A673 (cell line): Measurements from ENCODE around the gene TTBK2. TPM values are rescaled to one million over a fixed set of nuclear protein-coding genes. Genes with fewer than 3 reads are reported as not detected.

Source experiments
- BruUV-seq: library from RNA; stranded (reverse); fragments of 400-500 nt; replicated peaks from 2 replicates; lab custom pipeline; 2021; lab: Mats Ljungman, UMichigan
- CTCF ChIA-PET: fragments of 300-600 bp; sonication (Branson Sonifier 250); formaldehyde crosslinking; loops from one replicate; lab custom pipeline; 2022; ENCODE audit warnings: antibody characterized with exemption; lab: Charles Lee
- POLR2A ChIA-PET: fragments of 300-600 bp; sonication (Branson Sonifier 250); formaldehyde crosslinking; loops from one replicate; lab custom pipeline; 2022; ENCODE audit warnings: antibody characterized with exemption; ENCODE audit not compliant: low non-redundant PET; lab: Charles Lee
- DNase-seq: peaks from one replicate; pipeline ENCODE4 v3.0.0-alpha.2; 2015; ENCODE audit warnings: low spot score
- H3K27ac ChIP-seq: fragments of 200-600 bp; sonication (generic); 2 replicates; pipeline ENCODE4 v1.5.1; 2016; ENCODE audit warnings: mixed run types, low read depth, mild to moderate bottlenecking, mixed read lengths, antibody characterized with exemption, low read length; ENCODE audit not compliant: poor library complexity, severe bottlenecking
- H3K27me3 ChIP-seq: fragments of 200-600 bp; sonication (generic); replicated peaks from 2 replicates; pipeline ENCODE4 v1.6.1; 2017; ENCODE audit warnings: mixed run types, low read depth, mild to moderate bottlenecking, mixed read lengths, antibody characterized with exemption, low read length; ENCODE audit not compliant: insufficient read depth, poor library complexity
- H3K36me3 ChIP-seq: fragments of 200-600 bp; sonication (generic); 2 replicates; pipeline ENCODE4 v1.6.1; 2016; ENCODE audit warnings: mixed run types, mild to moderate bottlenecking, mixed read lengths, antibody characterized with exemption, low read length; ENCODE audit not compliant: insufficient read depth, poor library complexity, severe bottlenecking
- H3K4me1 ChIP-seq: fragments of 200-600 bp; sonication (generic); 2 replicates; pipeline ENCODE4 v1.6.1; 2017; ENCODE audit warnings: mixed run types, mild to moderate bottlenecking, mixed read lengths, antibody characterized with exemption, low read length; ENCODE audit not compliant: insufficient read depth, poor library complexity, severe bottlenecking
- H3K4me3 ChIP-seq: fragments of 200-600 bp; sonication (generic); 2 replicates; pipeline ENCODE4 v1.5.1; 2016; ENCODE audit warnings: low read depth, mixed run types, mild to moderate bottlenecking, mixed read lengths, low read length; ENCODE audit not compliant: poor library complexity, severe bottlenecking
- H3K9me3 ChIP-seq: fragments of 200-600 bp; sonication (generic); 2 replicates; pipeline ENCODE4 v1.6.1; 2016; ENCODE audit warnings: mixed run types, low read depth, mild to moderate bottlenecking, mixed read lengths, antibody characterized with exemption, low read length; ENCODE audit not compliant: poor library complexity, severe bottlenecking
- EZH2 ChIP-seq: fragments of 200-600 bp; sonication (generic); IDR thresholded peaks from 2 replicates; pipeline ENCODE4 v1.6.1; 2017; ENCODE audit warnings: borderline replicate concordance, low read depth, mild to moderate bottlenecking, mixed read lengths, antibody characterized with exemption, low read length; ENCODE audit not compliant: poor library complexity, severe bottlenecking
- intact Hi-C: fragments of 100-400 bp; cut with micrococcal nuclease; formaldehyde crosslinking; loops from one replicate; pipeline ENCODE4 v1.10.0; 2022; ENCODE audit not compliant: unreplicated experiment
- total RNA-seq: library from RNA; stranded (reverse); gene quantifications from 2 replicates; pipeline ENCODE4 v1.2.3, GENCODE V29; 2021
- TF ChIP-seq, protein P1 (sequence below): fragments of 300-800, 200-600 bp; sonication (generic); conservative IDR thresholded peaks from 2 replicates; pipeline ENCODE4 v1.5.1; 2017; ENCODE audit warnings: low read depth, mild to moderate bottlenecking, antibody characterized with exemption, low read length, moderate library complexity, mixed read lengths

TTBK2 gene
- total RNA-seq, 1 experiment from 2014 or later = 15.8 TPM

DNA sequence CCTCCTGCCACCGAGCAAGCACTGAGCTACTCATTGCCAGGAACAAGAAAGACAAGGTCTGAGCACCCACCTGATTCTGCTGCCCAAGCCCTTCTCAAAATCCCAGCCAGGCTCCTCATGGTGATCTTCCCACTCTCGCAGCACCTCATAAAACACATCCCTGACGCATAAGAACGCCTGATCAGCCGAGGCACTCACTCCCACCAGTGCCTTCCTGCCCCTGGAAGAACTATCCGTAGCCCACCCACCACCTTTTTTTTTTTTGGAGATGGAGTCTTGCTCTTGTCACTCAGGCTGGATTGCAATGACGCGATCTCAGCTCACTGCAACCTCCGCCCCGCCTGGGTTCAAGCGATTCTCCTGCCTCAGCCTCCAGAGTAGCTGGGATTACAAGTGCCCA lies 187.6 kb downstream of the TTBK2 start:
- Histone ChIP-seq H3K4me1 (peaks cover 6% of the 10 kb centered on the region), H3K27me3 (no peaks in the 10 kb centered on the region), H3K36me3 (peaks cover 64% of the 10 kb centered on the region), H3K9me3 (no peaks in the 10 kb centered on the region), H3K27ac (no peak overlapping the region), H3K4me3 (no peak overlapping the region)
- TF ChIP-seq EZH2 = no peak
- ChIA-PET POLR2A (no interaction called here), CTCF (no interaction called here)
- intact Hi-C loops = no loop called here
- no TSS peak for BruUV-seq
- DNase-seq = no peak

DNA sequence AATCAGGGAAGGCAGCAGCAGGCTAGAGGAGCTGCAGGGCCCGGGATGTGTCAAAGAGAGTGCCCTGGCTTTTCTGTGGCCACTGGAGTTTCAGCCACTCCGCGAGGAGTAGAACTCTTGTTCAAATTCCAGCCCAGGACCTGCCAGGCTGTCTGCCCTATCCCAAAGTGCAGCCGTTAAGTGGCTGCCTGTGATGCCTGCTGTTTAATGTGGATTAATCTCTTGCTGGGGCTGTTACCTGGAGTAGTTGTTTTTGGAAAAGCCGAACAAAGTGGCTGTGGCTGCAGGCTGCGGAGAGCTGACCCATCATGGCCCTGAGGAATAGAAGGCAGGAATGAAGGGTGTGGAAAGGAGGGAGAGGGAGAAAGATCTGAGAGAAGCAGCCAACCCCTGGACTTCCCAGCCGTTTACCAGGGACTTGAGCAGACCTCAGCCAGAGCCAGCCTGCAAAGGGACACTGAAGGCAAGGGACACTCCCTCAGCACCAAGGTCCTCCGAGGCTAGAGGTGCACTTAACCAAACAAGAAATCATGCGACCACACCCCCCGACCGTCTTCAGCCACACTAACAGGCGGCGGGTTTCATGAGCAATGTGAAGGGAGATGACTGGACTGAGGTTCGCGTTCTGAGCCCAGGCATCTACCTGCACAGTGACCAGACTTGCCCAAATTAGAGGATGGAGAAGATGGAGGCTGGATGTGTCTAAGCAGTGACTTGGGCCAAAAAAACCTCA lies 188.3 kb downstream of the TTBK2 start:
- TF ChIP-seq, protein P1, sequence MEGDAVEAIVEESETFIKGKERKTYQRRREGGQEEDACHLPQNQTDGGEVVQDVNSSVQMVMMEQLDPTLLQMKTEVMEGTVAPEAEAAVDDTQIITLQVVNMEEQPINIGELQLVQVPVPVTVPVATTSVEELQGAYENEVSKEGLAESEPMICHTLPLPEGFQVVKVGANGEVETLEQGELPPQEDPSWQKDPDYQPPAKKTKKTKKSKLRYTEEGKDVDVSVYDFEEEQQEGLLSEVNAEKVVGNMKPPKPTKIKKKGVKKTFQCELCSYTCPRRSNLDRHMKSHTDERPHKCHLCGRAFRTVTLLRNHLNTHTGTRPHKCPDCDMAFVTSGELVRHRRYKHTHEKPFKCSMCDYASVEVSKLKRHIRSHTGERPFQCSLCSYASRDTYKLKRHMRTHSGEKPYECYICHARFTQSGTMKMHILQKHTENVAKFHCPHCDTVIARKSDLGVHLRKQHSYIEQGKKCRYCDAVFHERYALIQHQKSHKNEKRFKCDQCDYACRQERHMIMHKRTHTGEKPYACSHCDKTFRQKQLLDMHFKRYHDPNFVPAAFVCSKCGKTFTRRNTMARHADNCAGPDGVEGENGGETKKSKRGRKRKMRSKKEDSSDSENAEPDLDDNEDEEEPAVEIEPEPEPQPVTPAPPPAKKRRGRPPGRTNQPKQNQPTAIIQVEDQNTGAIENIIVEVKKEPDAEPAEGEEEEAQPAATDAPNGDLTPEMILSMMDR = no peak
- TF ChIP-seq EZH2 = no peak
- Histone ChIP-seq H3K4me1 (peaks cover 6% of the 10 kb centered on the region), H3K27me3 (no peaks in the 10 kb centered on the region), H3K27ac (no peak overlapping the region), H3K9me3 (no peaks in the 10 kb centered on the region), H3K36me3 (peaks cover 72% of the 10 kb centered on the region), H3K4me3 (no peak overlapping the region)
- ChIA-PET POLR2A (no interaction called here), CTCF (no interaction called here)
- DNase-seq = no peak
- no TSS peak for BruUV-seq
- intact Hi-C loops = no loop called here

DNA sequence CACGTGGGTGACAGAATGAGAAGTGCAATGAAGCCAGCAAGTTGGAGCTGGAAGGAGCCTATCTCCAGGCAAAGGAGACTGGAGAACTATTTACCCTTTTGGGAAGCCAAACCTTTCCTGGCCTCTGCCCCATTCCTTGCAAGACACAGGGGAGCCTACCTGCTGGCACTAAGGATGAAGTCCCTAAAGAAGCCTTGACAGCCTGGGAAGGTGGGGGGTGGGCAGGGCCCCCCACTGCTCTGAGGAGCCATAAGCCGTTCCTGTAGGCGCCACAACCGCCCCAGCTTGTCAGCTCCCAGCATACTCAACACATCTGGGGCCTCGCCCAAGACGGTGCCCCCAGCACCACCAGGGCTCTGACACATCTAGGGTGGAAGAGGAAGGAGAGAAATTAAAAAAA lies 189.1 kb downstream of the TTBK2 start:
- Histone ChIP-seq H3K4me1 (peaks cover 6% of the 10 kb centered on the region), H3K9me3 (no peaks in the 10 kb centered on the region), H3K27ac (no peak overlapping the region), H3K4me3 (no peak overlapping the region), H3K27me3 (no peaks in the 10 kb centered on the region), H3K36me3 (peaks cover 80% of the 10 kb centered on the region)
- TF ChIP-seq, protein P1 = no peak
- no peak for TF ChIP-seq EZH2
- intact Hi-C loops = no loop called here
- DNase-seq = no peak
- ChIA-PET CTCF (no interaction called here), POLR2A (no interaction called here)
- BruUV-seq = no TSS peak

DNA sequence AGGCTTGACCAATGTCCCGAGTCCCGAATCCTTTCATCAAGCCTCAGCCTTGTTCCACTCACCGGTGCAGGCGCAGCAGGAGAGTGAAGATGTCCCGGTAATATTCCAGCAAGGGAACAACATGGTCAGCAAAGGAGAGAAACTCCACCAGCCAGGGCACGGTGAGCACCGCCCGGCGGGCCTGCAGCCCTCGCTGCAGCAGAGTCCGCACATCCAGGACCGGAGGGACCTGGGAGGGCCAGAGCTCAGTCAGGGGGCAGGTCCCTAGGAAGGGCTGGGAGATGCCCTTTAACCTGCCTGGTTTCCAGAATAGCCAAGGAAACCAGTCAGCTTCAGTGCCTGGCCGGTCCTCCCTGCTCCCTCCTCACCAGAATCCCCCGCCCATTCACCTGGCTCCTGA lies 190.0 kb downstream of the TTBK2 start:
- POLR2A ChIA-PET = no interaction called here
- intact Hi-C loops = no loop called here
- no peak overlapping the region for H3K27ac ChIP-seq
- no peak overlapping the region for H3K4me3 ChIP-seq
- DNase-seq = no peak
- no peaks in the 10 kb centered on the region for H3K27me3 ChIP-seq
- BruUV-seq = no TSS peak
- peaks cover 87% of the 10 kb centered on the region for H3K36me3 ChIP-seq
- no peaks in the 10 kb centered on the region for H3K4me1 ChIP-seq
- TF ChIP-seq EZH2 = no peak
- TF ChIP-seq, protein P1 = no peak
- H3K9me3 ChIP-seq = no peaks in the 10 kb centered on the region
- CTCF ChIA-PET = no interaction called here
